Measurements from ENCODE around the gene VWA3A.
"Not testable (repeated sequence)": the region's sequence is repeated elsewhere in the genome, so short reads cannot be mapped to it uniquely, and the experiment has no call there.

The VWA3A gene

GRCh38 chr16:22184615-22184968, 92.3 kb downstream of the VWA3A start:
- DNase-seq, result no peak

GRCh38 chr16:22186517-22186916, 94.2 kb downstream of the VWA3A start:
- DNase-seq, result no peak

- no peak for DNase-seq
Measured at GRCh38 chr16:22188267-22188594, 95.9 kb downstream of the VWA3A start.

- peak; percentile 76 for DNase-seq
Measured at GRCh38 chr16:22188595-22189442, 96.5 kb downstream of the VWA3A start.

GRCh38 chr16:22189473-22190080, 97.2 kb downstream of the VWA3A start:
- no peak for DNase-seq

- DNase-seq, result peak; percentile 99
Measured at GRCh38 chr16:22190081-22190775, 97.9 kb downstream of the VWA3A start.

- DNase-seq, result peak; percentile 99
Measured at GRCh38 chr16:22190776-22191531, 98.6 kb downstream of the VWA3A start.

- DNase-seq, result peak; percentile 41
Measured at GRCh38 chr16:22191532-22192260, 99.4 kb downstream of the VWA3A start.

- peak; percentile 92 for DNase-seq
Measured at GRCh38 chr16:22192261-22193062, 100.1 kb downstream of the VWA3A start.

- DNase-seq, result no peak
Measured at GRCh38 chr16:22193063-22193411, 100.7 kb downstream of the VWA3A start.

GRCh38 chr16:22194707-22195444, 102.5 kb downstream of the VWA3A start:
- peak; percentile 48 for DNase-seq

- no peak for DNase-seq
Measured at GRCh38 chr16:22195445-22195694, 103.0 kb downstream of the VWA3A start.

GRCh38 chr16:22195695-22196558, 103.6 kb downstream of the VWA3A start:
- peak; percentile 91 for DNase-seq

GRCh38 chr16:22196559-22197168, 104.3 kb downstream of the VWA3A start:
- not testable (repeated sequence) for DNase-seq

- DNase-seq, result no peak
Measured at GRCh38 chr16:22198547-22199293, 106.4 kb downstream of the VWA3A start.

- DNase-seq, result no peak
Measured at GRCh38 chr16:22202261-22202637, 109.9 kb downstream of the VWA3A start.

GRCh38 chr16:22203091-22203490, 110.8 kb downstream of the VWA3A start:
- no peak for DNase-seq

GRCh38 chr16:22204091-22204655, 111.8 kb downstream of the VWA3A start:
- DNase-seq, result no peak

GRCh38 chr16:22205577-22206012, 113.3 kb downstream of the VWA3A start:
- no peak for DNase-seq
